ENCODE measurements around the gene UFSP1.

The UFSP1 gene

DNA sequence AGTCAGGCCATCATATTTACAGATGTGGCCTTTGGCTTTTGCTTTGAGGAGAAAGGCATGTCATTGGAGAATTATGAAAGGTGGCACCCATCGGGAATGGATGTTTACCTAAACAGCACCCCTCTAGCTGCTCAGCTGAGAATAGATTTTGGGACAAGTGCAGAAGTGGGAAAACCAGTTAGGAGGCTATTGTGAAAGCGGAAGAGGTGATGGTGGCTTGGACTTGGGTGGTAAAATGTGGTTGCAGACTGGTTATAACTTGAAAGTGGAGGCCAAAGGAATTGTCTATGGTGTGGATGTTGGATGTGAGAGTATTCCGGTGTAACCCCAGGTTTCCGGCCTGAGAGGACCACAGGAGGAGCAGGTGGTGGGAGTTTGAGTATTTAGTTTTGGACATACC, 42.2 kb downstream of the UFSP1 start:
- peaks cover 4 to 7% of the 10 kb centered on the region in 2 donors for H3K4me1 Mint-ChIP-seq
- no peak overlapping the region for H3K27ac Mint-ChIP-seq

DNA sequence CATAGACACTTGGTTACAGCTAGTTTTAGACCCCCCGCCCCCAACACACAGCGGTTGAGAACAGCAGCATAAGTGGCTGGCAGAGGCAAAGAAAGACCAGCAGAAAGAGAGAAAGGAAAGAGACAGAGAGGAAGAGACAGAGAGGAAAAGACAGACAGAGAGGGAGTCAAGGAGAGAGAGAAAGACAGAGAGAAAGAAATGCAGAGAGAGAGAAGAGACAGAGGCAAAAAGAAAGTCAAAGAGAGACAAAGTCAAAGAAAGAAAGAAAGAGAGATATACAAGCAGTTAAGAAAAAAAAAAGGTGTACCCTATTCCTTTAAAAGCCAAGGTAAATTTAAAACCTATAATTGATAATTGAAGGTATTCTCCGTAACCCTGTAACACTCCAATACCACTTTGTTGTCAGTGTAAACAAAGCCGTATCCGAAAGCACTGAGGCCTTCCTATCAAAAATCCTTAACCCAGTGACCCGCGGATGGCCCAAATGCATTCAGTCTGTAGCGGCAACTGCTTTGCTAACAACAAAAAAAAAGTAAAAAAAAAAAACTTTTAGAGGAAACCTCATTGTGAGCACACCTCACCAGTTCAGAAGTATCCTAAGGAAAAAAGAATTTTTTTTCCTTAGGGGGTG, 48.9 kb downstream of the UFSP1 start:
- no peak for DNase-seq
- H3K4me1 Mint-ChIP-seq, result peaks cover 10 to 18% of the 10 kb centered on the region in 2 donors
- H3K9me3 Mint-ChIP-seq, result no peaks in the 10 kb centered on the region
- no peak overlapping the region for H3K27ac Mint-ChIP-seq
- H3K4me3 Mint-ChIP-seq, result no peak overlapping the region
- ATAC-seq (replicated peaks), result no peak
- peaks cover 0 to 1% of the 10 kb centered on the region in 2 donors for H3K36me3 Mint-ChIP-seq
- no peaks in the 10 kb centered on the region for H3K27me3 Mint-ChIP-seq

More for the DNA sequence above, 42.2 kb downstream of the UFSP1 start:
- Mint-ChIP-seq H3K27me3 (no peaks in the 10 kb centered on the region), H3K4me3 (no peak overlapping the region), H3K36me3 (peaks cover 3 to 4% of the 10 kb centered on the region in 2 donors), H3K9me3 (no peaks in the 10 kb centered on the region)
- DNase-seq, result no peak
- ATAC-seq (replicated peaks), result no peak

DNA sequence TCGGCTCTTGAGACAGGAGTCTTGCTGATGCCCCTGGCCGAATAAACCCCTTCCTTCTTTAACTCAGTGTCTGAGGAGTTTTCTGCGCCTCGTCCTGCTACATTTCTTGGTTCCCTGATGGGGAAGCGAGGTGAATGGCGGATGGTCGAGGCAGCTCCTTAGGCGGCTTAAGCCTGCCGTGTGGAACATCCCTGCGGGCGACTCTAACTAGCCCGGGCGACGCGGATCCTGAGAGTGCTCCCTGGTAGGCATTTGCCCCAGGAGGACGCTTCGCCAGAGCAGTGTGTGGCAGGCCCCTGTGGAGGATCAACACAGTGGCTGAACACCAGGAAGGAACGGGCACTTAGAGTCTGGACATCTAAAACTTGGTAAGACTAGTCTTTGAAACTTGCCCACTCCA, 50.2 kb downstream of the UFSP1 start:
- ATAC-seq (replicated peaks) (no peak), DNase-seq (no peak)
- H3K36me3 Mint-ChIP-seq, result peaks cover 0 to 1% of the 10 kb centered on the region in 2 donors
- H3K4me3 Mint-ChIP-seq, result no peak overlapping the region
- H3K9me3 Mint-ChIP-seq, result no peaks in the 10 kb centered on the region
- H3K27me3 Mint-ChIP-seq, result no peaks in the 10 kb centered on the region
- H3K4me1 Mint-ChIP-seq, result peaks cover 11 to 21% of the 10 kb centered on the region in 2 donors
- no peak overlapping the region for H3K27ac Mint-ChIP-seq
